HG03097 (cell line): Measurements from ENCODE around the gene PDZD4.

ENCODE experiments used
- ATAC-seq: cut with Tn5 transposase; IDR thresholded peaks from one replicate; pipeline ENCODE4 v1.9.1; 2021; ENCODE audit not compliant: unreplicated experiment, low FRiP score

Gene PDZD4

DNA sequence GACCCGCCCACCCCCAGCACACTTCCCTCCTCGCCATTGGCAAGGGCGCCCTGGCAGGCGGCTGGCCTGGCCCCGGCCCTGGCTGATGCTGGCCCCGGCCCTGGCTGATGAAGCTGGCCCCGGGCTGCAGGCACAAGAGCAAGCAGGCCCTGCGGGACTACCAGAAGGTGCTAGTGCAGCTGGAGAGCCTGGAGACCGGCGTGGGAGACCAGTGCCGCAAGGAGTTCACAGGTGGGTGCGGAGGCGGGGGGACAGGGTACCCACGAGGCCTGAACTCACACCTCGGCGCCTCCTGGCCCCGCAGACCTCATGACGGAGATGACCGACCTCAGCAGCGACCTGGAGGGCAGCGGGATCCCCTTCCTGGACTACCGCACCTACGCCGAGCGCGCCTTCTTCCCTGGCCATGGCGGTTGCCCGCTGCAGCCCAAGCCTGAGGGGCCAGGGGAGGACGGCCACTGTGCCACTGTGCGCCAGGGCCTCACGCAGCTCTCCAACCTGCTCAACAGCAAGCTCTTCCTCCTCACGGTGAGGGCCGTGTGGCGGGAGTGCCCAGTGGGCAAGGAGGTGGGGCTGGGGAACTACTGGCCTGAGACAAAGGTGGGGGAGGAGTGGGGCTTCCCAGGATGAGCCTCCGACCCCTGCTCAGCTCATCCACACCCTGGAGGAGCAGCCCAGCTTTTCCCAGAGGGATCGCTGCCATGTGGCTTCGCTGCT, 55.6 kb downstream of the PDZD4 start:
- no peak for ATAC-seq

DNA sequence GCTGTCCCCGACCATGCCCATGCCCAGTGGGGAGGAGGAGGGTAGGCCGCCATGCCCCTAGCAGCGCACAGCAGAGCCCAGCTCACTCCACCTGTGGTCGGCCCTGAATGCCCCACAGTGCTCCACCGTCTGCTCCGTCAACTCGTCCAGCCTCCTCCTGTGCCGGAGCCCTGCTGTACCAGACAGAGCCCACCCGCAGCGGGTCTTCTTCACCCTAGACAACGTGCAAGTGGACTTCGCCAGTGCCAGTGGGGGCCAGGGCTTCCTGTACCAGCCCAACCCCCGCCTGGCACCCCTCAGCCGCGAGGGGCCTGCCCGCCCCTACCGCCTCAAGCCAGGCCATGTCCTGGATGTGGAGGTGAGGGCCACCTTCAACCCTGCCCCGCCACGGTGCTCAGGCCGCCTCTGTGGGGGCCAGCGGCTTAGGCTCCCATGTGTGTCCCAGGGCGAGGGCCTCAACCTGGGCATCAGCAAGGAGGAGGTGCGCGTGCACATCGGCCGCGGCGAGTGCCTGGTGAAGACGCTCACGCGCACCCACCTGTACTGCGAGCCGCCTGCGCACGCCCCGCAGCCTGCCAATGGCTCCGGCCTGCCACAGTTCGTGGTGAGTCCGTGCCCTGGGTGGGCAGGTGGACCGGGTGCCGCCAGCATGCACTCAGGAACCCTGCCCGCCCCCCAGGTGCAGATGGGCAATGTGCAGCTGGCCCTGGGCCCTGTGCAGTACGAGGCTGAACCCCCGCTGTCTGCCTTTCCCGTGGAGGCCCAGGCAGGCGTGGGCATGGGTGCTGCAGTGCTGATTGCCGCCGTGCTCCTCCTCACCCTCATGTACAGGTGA, 56.4 kb downstream of the PDZD4 start:
- no peak for ATAC-seq

DNA sequence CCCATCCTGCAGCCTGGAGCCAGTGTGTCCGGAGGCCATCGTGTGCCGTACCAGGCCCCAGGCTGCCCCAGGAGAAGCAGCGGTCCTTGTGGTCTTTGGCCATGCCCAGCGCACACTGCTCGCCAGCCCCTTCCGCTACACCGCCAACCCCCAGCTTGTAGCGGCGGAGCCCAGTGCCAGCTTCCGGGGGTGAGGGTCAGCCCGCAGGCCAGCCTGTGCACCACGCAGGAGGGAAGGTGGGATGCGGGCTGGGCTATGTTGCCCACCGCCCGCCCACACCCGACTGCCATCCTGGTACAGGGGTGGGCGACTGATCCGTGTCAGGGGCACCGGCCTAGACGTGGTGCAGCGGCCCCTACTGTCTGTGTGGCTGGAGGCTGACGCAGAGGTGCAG, 57.1 kb downstream of the PDZD4 start:
- no peak for ATAC-seq

DNA sequence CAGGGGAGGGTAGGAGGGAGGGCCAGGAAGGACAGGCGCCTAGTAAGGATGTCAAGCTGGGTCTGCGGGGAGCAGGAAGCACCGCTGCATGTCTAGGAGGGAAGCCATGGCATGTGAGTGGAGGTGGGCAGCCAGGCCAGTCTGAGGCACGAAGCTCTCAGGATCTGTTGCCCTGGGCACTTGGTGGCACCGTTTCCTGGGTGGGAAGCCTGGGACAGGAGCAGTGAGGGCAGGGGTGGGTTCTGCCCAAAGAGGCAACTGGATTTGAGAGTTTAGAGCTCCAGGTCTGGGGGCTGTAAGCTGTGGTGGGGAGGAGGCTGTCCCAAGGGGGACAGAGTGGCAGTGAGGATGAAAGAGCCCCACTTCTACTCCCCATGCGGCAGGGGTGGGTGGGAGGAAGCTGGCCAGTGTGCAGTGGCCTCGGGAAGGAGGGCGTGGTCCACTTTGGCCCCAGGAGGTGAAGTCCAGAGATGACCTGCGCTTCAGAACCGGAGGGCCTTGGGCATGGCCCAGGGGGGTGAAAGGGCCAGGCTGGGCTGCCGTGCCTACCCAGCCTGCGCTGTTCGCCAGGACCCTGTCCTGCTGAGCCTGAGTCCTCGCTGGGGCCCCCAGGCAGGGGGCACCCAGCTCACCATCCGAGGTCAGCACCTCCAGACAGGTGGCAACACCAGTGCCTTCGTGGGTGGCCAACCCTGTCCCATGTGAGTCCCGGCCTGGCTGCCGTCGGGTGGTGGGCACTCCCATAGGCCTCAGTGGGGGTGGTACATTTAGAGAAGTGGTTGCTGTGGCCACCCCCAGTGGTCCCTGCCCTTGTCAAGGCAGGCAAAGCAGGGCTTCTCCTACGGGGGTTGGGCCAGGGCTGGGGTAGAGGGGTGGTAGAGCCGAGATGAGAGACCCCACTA, 57.8 kb downstream of the PDZD4 start:
- no peak for ATAC-seq

DNA sequence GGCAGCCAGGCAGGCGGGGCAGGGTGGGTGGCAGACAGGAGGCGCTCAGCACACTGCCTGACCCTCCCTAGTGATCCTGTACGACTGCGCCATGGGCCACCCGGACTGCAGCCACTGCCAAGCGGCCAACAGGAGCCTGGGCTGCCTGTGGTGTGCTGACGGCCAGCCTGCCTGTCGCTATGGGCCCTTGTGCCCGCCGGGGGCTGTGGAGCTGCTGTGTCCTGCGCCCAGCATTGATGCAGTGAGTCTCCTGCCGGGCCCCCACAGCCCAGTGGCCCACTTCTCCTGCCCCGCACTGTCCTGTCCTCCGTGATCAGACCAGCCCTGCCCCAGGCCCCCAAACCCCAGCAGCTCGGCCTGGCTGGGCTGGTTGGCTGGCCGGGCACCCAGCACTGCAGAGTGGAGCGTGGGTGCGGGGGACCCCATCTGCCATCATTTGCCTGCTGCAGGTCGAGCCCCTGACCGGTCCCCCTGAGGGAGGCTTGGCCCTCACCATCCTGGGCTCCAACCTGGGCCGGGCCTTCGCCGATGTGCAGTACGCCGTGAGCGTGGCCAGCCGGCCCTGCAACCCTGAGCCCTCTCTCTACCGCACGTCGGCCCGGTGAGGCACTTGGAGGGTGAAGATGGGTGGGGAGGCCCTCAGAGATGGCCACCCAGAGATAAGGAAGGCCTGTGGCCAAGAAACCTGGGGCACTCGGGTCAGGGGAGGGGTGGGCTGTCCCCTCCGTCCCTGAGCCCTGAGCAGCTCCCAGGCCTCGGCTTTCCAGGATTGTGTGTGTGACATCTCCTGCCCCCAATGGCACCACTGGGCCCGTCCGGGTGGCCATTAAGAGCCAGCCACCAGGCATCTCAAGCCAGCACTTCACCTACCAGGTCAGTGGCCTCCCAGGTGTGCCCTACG, 58.7 kb downstream of the PDZD4 start:
- no peak for ATAC-seq

DNA sequence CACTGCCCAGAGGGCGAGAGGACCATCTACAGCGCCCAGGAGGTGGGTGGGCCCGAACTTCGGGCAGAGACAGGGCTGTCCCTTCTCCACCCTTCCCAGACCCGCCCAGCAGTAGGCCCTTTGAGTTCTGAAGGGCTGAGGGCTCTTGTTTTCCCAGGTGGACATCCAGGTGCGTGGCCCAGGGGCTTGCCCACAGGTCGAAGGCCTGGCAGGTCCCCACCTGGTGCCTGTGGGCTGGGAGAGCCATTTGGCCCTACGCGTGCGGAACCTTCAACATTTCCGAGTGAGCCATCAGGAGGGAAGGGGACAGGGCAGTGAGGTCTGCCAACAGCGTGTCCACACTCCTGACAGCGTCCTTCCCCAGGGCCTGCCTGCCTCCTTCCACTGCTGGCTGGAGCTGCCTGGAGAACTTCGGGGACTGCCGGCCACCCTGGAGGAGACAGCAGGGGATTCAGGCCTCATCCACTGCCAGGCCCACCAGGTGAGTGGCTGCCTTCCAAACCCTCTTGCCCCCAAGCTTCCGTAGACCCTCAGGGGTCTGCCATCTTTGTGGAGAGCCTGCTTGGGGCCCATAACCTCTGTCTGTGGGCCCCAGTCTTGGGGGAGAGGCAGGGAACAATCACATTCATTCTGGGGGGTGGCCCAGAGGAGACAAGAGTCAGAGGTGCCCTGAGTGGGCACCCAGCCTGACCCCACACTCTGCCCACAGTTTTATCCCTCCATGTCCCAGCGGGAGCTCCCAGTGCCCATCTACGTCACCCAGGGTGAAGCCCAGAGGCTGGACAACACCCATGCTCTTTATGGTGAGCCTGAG, 59.5 kb downstream of the PDZD4 start:
- ATAC-seq: no peak

DNA sequence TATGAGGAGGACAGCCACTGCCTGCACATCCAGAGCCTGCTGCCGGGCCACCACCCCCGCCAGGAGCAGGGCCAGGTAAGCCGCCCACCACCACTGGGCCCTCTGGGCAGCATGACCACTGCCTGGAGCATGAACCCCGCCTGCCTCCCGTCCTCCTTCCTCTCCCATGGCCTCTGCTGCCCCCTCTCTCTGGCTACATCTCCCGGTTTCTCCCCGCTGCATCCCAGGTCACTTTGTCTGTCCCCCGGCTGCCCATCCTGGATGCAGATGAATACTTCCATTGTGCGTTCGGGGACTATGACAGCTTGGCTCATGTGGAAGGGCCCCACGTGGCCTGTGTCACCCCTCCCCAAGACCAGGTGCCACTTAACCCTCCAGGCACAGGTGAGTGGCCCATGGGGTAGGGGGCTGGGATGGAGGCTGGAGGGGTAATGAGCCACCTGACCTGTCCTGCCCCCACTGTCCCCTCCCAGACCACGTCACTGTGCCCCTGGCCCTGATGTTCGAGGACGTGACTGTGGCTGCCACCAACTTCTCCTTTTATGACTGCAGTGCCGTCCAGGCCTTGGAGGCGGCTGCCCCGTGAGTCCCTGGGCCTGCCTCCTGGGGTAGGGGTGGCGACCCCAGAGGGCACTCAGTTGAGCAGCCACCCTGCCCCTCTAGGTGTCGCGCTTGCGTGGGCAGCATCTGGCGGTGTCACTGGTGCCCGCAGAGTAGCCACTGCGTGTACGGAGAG, 60.3 kb downstream of the PDZD4 start:
- ATAC-seq: no peak

DNA sequence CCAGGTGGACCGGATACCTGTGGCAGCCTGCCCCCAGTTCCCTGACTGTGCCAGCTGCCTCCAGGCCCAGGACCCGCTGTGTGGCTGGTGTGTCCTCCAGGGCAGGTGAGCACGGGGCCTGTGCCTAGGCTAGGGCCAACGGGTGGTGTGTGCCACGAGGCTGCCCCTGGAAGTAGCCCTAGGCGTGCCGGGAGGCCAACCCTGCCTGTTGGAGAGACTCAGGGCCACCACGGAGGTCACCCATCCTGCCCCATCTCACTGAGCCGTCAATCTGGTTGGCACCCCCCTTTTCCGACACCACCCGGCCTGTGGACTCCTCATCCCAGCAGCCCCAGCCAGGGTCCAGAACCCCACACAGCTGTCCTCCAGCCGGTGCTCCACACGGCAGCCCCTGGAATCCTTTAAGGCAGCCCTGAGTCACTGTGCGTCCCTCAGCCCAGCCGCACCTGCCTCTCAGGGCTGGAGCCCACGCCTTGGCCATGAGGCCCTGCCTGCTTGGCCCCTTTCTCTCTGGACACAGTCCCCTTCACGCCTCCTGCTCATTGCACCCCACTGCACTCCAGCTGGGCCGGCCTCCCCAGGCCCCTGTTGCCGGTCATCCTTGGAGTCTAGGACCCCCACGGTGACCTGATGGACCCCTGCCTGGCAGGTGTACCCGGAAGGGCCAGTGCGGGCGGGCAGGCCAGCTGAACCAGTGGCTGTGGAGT, 61.0 kb downstream of the PDZD4 start:
- ATAC-seq: no peak

DNA sequence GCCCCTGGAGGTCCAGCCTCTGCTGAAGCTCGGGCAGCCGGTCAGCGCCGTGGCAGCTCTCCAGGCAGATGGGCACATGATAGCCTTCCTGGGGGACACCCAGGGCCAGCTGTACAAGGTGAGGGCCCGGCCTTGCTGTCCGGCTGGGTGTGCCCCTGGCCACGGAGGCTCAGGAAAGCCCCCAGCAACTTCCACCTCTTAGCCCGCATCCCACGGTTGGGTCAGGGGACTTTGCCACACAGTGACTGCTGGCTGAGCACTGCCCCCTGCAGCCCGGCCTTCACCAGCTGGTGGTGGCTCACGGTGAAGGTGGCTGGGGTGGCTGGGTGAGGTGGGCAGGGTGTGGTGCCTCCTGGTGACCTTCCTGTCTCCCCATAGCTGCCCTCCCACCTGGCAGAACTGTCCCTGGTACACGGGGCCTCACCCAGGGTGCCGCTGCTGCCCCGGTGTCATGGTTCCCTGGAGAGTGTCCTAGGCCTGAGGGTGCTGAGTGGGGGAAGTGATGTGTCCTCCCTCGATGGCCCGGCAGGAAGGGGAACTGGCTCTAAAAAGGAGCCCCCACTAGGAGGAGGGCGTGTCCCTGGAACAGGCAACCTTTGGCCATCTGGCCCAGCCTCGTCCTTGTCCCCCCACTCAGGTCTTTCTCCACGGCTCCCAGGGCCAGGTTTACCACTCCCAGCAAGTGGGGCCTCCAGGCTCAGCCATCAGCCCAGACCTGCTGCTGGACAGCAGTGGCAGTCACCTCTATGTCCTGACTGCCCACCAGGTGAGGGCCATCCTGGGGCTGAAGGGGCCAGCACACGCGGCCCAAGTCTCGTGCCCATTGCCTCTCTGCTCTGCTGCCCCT, 61.8 kb downstream of the PDZD4 start:
- no peak for ATAC-seq

DNA sequence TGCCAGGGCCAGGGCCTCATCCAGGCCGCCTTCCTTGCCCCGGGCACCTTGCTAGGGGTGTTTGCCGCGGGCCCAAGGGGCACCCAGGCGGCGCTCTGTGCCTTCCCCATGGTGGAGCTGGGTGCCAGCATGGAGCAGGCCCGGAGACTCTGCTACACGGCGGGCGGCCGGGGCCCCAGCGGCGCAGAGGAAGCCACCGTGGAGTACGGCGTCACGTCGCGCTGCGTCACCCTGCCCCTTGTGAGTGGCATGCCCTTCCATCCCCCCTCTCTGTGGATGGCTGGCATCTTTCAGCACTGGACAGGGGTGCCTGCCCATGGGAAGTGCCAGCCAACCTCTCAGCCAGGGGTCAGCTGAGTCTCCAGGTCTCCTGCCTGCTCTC, 62.7 kb downstream of the PDZD4 start:
- no peak for ATAC-seq

DNA sequence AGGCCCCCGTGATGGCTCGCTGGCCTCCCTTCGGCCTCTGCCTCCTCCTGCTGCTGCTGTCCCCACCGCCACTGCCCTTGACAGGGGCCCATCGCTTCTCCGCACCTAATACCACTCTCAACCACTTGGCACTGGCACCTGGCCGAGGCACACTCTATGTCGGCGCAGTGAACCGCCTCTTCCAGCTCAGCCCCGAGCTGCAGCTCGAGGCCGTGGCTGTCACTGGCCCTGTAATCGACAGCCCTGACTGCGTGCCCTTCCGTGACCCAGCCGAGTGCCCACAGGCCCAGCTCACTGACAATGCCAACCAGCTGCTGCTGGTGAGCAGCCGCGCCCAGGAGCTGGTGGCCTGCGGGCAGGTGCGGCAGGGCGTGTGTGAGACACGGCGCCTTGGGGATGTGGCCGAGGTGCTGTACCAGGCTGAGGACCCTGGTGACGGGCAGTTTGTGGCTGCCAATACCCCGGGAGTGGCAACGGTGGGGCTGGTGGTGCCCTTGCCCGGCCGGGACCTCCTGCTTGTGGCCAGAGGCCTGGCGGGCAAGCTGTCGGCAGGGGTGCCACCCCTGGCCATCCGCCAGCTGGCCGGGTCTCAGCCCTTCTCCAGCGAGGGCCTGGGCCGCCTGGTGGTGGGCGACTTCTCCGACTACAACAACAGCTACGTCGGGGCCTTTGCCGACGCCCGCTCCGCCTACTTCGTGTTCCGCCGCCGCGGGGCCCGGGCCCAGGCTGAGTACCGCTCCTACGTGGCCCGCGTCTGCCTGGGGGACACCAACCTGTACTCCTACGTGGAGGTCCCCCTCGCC, 63.3 kb downstream of the PDZD4 start:
- ATAC-seq: no peak

DNA sequence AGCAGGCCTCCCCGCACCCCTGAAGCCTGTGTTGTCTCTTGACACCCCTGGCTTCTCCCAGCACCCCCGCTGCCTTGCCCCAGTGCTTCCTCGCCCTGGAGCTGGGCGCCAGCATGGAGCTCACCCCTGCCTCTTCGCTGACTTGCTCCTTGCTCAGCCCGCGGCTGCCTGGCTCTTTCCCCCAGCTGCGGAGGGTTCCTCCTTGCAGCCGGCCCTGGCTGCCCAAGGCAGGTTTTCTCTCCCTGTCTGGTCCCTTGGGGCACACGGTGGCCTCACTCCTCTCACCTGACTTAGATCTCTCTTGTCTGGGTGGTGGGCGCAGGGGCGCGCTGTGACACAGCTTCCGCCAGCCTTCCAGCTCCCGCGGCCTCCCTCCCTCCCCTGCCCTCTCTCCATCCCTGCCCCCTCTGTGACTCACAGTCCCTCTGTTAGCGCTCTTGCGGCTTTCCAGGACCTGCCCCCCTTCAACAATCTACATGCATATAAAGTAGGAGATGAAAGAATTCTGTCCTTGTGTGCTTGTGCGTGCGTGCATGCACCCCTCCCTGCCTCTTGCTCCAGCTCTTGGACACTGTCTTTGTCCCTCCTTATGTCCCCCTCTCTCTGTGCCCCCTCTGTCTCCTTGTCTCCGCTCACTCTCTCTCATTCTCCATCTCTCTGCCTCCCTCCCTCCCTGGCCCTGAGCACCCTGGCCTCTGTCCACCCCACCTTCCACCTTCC, 64.1 kb downstream of the PDZD4 start:
- ATAC-seq: no peak

DNA sequence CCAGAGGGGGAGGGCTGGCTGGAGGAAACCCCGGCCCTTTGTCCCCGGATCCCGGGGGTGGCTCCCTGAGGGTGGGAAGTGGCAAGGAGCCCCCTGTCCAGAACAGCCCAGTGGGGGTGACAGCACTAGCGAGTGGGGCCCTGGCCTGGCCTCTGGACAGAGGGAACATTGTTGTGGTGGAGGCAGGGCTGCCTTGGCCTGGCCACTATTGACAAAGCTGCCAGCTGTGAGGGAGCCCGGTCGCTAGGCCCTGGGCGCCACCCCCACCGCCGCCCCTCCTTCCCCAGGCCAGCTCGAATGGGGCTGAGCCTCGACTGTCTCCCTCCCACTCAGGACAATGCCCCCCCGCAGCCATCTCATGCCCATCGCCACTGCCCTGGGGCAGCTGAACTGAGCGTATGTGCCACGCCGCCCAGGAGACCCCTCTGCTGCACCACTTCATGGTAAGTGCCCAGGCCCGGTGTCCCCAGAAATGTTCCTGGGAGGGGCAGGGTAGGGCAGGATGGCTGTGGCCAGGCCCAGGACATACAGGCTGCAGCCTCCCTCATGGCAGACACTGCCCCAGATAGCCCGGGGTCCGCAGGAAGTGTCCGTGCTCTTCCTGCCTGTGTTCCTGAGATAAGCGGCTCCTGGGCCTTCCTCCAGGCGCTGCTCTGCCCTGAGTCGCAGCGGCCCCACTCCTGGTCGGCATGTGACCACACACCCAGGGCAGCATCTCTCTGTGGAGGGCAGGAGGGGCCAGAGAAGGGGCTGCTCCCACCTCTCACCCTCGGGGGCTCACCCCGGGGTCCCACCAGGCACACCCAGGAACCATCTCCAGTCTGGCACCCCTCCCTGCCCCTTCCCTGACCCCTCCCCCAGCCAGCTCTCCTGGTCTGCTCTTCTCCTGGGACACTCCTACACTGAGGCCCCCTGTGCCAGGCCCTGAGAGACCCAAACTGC, 64.9 kb downstream of the PDZD4 start:
- no peak for ATAC-seq

DNA sequence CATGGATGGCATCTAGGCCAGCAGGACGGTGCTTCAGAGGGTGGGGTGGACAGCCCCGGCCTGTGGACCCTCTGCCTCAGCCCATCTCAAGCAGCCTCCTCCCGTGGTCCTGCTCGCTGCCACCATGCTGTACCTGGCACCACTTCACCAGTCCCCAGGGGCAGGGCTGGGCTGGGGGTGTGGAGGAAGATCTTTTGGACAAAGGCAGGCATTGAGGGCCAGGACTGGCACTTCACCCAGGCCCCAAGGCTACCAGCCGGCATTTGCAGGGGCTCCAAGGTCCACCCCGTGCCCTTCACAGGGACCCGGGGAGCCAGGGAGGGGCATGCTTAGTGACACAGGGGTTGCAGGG, 65.6 kb downstream of the PDZD4 start:
- ATAC-seq: no peak
